AG09309 (cell line): ENCODE measurements around the gene PDK4.

Experiments
- DNase-seq: peaks from one replicate; pipeline ENCODE4 v3.0.0-alpha.2; 2010; ENCODE audit warnings: low read depth
- H3K4me3 ChIP-seq: 2 replicates; pipeline ENCODE4 v1.5.1; 2011; ENCODE audit warnings: mild to moderate bottlenecking, low read depth, low read length, moderate library complexity; ENCODE audit not compliant: control insufficient read depth
- CTCF ChIP-seq: IDR thresholded peaks from 2 replicates; pipeline ENCODE4 v1.5.1; 2011; ENCODE audit warnings: mild to moderate bottlenecking, low read depth, low read length, inconsistent platforms; ENCODE audit not compliant: insufficient read depth, control insufficient read depth; ENCODE audit errors: missing control alignments

The PDK4 gene

GRCh38 chr7:95539426-95539825 lies 56.9 kb downstream of the PDK4 start:
- TF ChIP-seq CTCF = no peak
- DNase-seq = no peak
- H3K4me3 ChIP-seq = no peak overlapping the region

GRCh38 chr7:95537468-95537867 lies 58.8 kb downstream of the PDK4 start:
- H3K4me3 ChIP-seq = no peak overlapping the region
- DNase-seq = no peak
- TF ChIP-seq CTCF = no peak

GRCh38 chr7:95536656-95537311 lies 59.5 kb downstream of the PDK4 start:
- no peak for DNase-seq

GRCh38 chr7:95535662-95536061 lies 60.7 kb downstream of the PDK4 start:
- no peak for TF ChIP-seq CTCF
- no peak for DNase-seq
- H3K4me3 ChIP-seq = no peak overlapping the region

More at GRCh38 chr7:95536656-95537311, 59.5 kb downstream of the PDK4 start:
- no peak overlapping the region for H3K4me3 ChIP-seq
- no peak for TF ChIP-seq CTCF

- no peak for TF ChIP-seq CTCF
- no peak overlapping the region for H3K4me3 ChIP-seq
- DNase-seq = no peak
These were observed 61.5 kb downstream of the PDK4 start for GRCh38 chr7:95534796-95535195.
